Measurements from ENCODE around the gene BTN2A1. TPM values are rescaled to one million over a fixed set of nuclear protein-coding genes. Genes with fewer than 3 reads are reported as not detected.

The BTN2A1 gene
- 3.5 and 4.7 TPM in 2 replicates for total RNA-seq

GRCh38 chr6:26457806-26458688 is at the start of gene BTN2A1:
TSS of gene BTN2A1 (plus strand) at chr6:26457955. CDS start at chr6:26458637, 682 bp downstream.

GRCh38 chr6:26500102-26500501 is 42.3 kb downstream of the BTN2A1 start, which contains the start of gene BTN1A1:
TSS of gene BTN1A1 (plus strand) at chr6:26500303. CDS start at chr6:26501287, 984 bp downstream.

Other genes with a start within 250 kb of the BTN2A1 start
- gene BTN3A2, start 92.8 kb upstream of the BTN2A1 start, total RNA-seq: 8.4 and 9.3 TPM in 2 replicates
- 6.5 and 9.0 TPM in 2 replicates for gene BTN2A2, start 74.8 kb upstream of the BTN2A1 start, total RNA-seq
- gene BTN3A1, start 55.7 kb upstream of the BTN2A1 start, total RNA-seq: 5.4 and 10.5 TPM in 2 replicates
- gene BTN3A3, start 17.5 kb upstream of the BTN2A1 start, total RNA-seq: 3.9 and 4.1 TPM in 2 replicates
- gene BTN1A1, start 42.3 kb downstream of the BTN2A1 start, total RNA-seq: not detected in 2 replicates
- gene HMGN4, start 80.4 kb downstream of the BTN2A1 start, total RNA-seq: 96.7 and 111 TPM in 2 replicates
- 15.8 and 20.6 TPM in 2 replicates for gene ABT1, start 139.0 kb downstream of the BTN2A1 start, total RNA-seq
- gene ZNF322, start 201.8 kb downstream of the BTN2A1 start, total RNA-seq: 4.9 and 6.2 TPM in 2 replicates